ENCODE data around the gene E2F3.

GRCh38 chr6:20441921-20442320 lies 40.2 kb downstream of the E2F3 start:
- TF ChIP-seq CTCF (IDR thresholded peaks at IDR 0.05), result no peak
- no peak for TF ChIP-seq POLR2A (IDR thresholded peaks at IDR 0.05)

Data from uterus (tissue), 2 donors.